Stimulated activated CD8-positive, alpha-beta memory T cell treated with anti-CD3 and anti-CD28 coated beads, Interleukin-7, amount 100 ng/mL, for 4 hours (primary cell): ENCODE results near the gene PCDHGB1.
A peak's percentile ranks its signal among the peaks of the same experiment; 100 is the strongest.
"Not testable (repeated sequence)": the region's sequence is repeated elsewhere in the genome, so short reads cannot be mapped to it uniquely, and the experiment has no call there.

Experiments
- DNase-seq, 2 donors: peaks; one replicate each; pipeline ENCODE4 v3.0.0-alpha.2; 2020; ENCODE audit warnings: low read depth in 2 of 2

Gene PCDHGB1

GRCh38 chr5:141349917-141350619 lies at the start of gene PCDHGB1:
PCDHGB1 (plus strand) TSS chr5:141350099; CDS start chr5:141350261, 162 bp downstream.
- DNase-seq, result no peak

- DNase-seq, result no peak
Measured at GRCh38 chr5:141303756-141304155, 46.1 kb upstream of the PCDHGB1 start, which contains the start of gene SLC25A2. SLC25A2 (minus strand) TSS chr5:141304049; CDS start chr5:141303865, 184 bp downstream.

GRCh38 chr5:141306630-141307029 lies 43.3 kb upstream of the PCDHGB1 start:
- no peak for DNase-seq

DNA sequence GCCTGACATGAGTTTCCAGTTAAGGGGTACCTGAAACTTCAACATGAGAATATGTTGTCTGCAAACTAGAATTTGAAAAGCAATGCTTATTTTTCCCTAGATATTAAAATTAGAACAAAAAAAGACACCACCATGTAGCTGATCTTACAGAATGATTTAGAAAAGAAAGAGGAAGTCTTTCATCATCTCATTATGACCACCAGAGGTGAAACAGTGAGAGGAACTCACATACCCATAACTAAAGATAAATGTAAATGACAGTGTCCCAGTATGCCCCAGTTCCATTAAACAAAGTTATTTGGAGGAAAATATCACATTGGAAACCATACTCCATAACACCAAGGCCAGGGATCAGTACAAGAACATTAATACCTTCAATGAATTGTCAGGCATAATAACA lies 36.2 kb upstream of the PCDHGB1 start:
- no peak for DNase-seq

DNA sequence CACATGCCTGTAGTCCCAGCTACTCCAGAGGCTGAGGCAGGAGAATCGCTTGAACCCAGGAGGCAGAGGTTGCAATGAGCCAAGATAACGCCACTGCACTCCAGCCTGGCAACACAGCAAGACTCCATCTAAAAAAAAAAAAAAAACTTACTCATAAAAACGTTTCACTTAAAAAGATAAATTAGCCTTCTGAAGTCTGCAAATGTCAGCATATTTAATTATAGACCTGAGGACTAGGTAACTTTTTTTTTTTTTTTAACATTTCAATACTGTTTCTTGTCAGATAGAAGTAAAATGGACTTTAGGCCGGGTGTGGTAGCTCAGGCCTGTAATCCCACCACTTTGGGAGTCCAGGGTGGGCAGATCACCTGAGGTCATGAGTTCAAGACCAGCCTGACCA lies 32.9 kb upstream of the PCDHGB1 start:
- not testable (repeated sequence) for DNase-seq

DNA sequence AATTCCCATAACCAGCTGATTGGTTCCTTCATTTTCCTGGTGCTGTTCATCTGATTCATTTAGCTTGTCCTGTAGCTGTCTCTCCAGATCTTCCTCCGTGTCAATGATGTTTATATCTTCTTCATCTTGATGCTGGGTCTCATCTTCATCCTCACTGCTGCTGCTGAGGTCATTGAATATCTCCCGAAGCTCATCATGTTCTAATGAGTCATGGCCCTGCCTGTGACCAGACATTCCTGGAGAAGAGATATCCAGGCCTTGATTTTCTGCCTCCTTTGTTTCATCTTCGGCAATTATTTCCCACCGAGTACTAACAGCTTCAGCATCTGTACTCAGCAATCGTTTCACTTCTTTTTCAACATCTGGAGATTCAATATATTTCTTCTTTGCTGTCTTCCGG lies 30.7 kb upstream of the PCDHGB1 start:
- no peak for DNase-seq

DNA sequence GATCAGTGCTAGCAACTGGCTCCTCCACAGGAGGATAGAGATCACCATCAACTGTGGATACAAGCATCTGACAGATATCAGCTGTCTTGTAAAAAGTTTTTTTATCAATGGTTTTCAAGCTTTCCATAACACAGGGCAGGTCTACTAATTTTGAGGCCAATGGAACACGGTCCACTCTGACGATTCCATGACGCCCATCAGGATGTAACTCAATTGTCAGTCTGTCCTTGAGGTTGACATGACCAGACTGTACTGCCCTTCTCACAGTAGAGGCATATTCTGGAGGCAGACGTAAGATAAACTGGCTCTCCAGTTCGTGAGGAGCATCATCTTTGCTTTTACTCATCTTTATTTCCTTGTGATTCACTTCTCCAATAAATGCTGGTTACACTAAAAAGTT lies 30.2 kb upstream of the PCDHGB1 start:
- DNase-seq, result no peak

- peak; percentile 87 to 90 for DNase-seq
Measured at GRCh38 chr5:141320225-141321169, 29.4 kb upstream of the PCDHGB1 start, which contains the start of gene TAF7. TAF7 (minus strand) TSS chr5:141320784; CDS start chr5:141320044, 740 bp downstream.

GRCh38 chr5:141322261-141322660 lies 27.6 kb upstream of the PCDHGB1 start:
- DNase-seq, result no peak

GRCh38 chr5:141326088-141326854 lies 23.6 kb upstream of the PCDHGB1 start:
- peak; percentile 46 to 50 for DNase-seq

- no peak for DNase-seq
Measured at GRCh38 chr5:141328231-141328630, 21.7 kb upstream of the PCDHGB1 start.

GRCh38 chr5:141330299-141331080 lies 19.4 kb upstream of the PCDHGB1 start, which contains the start of gene PCDHGA1:
PCDHGA1 (plus strand) TSS chr5:141330514.
- DNase-seq, result no peak

- not testable (repeated sequence) for DNase-seq
Measured at GRCh38 chr5:141332571-141332970, 17.3 kb upstream of the PCDHGB1 start.

DNA sequence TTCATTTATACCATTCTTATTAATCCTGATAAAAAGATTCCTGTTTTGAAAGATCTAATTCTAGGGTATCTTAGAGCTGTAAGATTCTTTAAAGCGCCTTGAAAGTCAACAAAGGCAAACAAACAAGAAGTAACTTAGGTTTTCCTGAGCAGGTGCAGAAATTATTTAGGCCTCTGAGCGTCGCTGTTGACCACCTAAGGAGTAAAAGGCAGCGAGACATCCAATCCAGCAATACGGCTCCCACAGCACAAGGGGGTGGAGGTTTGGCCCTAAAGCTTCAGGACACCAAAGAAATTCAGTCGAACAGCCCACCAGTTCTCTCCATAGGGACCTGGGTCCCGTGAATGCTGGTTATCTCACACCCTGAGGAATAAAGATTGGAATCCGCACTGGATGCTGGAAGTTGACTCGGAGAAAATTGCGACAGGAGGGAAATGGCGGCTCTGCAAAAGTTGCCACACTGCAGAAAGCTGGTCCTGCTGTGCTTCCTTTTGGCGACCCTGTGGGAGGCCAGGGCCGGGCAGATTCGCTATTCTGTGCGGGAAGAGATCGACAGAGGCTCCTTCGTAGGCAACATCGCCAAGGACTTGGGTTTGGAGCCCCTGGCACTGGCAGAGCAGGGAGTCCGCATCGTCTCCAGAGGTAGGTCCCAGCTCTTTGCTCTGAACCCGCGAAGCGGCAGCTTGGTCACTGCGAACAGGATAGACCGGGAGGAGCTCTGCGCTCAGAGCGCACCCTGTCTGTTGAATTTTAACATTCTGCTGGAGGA lies 11.2 kb upstream of the PCDHGB1 start, which contains the start of gene PCDHGA2:
Gene PCDHGA2 (plus strand): TSS at position 223 of the 769 bp plus-strand sequence.
- no peak for DNase-seq

GRCh38 chr5:141340781-141341354 lies 9.0 kb upstream of the PCDHGB1 start:
- DNase-seq, result not testable (repeated sequence)

DNA sequence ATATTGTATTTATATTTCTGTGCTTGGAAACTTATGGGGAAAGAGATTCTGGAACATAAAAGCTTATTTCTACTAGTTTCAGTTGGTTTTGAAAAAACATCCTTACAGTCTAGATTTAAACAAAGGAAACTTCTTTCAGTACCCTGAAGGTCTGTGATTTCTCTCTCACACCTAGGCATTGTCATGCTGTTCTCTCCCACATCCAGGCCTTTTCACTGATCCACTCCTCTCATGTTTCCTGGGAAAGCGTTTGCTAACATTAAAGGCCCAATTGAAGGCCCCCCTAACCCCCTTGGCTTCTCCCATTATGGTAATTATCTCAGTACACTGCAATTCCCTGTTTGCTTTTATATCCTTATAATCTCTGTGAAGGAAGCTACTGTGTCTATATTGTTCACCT lies 7.1 kb upstream of the PCDHGB1 start:
- DNase-seq, result no peak

DNA sequence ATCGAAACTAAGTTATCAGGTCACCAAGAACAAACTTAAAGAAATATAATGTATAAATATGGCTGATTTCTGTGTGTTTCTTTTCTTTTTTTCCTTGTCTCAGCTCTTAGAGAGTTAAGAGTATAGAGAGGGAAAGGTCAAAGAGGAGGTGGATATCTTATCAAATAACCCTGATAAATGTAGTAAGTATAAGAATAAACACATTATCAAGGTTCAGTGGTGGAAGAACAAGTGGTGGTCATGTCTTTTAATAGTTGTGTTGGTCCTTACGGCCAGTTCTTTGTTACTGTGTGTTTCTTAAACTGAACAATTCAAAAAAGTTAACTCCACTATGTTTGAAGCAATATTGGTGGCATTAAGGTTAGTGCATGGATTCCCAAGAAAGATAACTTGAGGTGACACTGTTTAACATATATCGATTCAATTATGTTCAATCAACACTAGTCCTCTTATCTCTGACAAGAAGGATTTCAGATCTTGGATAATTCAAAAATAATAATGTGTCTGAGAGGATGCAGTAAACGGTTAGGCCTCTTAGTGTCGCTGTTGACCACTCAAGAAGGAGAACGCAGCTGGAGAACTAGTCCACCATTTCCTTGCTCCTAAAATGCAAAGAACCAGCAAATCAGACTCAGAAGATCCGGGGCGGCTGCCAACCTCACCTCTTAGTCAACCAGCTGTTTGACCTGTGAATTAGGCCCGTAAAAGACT lies 6.5 kb upstream of the PCDHGB1 start, which contains the start of gene PCDHGA3:
Gene PCDHGA3 (plus strand): TSS at position 588 of the 711 bp plus-strand sequence. CDS start 205 bp downstream, outside the sequence.
- DNase-seq, result no peak

DNA sequence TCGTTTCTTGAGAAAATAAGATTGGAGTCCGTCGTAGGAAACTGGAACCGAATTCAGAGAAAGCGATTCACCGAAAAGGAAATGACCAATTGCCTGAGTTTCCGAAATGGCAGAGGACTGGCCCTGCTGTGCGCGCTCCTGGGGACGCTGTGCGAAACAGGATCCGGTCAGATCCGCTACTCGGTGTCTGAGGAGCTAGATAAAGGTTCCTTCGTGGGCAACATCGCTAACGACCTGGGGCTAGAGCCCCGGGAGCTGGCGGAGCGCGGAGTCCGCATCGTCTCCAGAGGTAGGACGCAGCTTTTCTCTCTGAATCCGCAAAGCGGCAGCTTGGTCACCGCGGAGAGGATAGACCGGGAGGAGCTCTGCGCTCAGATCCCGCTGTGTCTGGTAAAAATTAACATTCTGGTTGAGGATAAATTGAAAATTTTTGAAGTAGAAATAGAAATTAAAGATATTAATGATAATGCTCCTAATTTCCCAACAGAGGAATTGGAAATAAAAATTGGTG lies 5.9 kb upstream of the PCDHGB1 start:
- no peak for DNase-seq

- DNase-seq, result no peak
Measured at GRCh38 chr5:141345327-141345726, 4.6 kb upstream of the PCDHGB1 start.
